GM18951 (cell line): ENCODE data around the gene DENND5B.
"Not testable (repeated sequence)": the region's sequence is repeated elsewhere in the genome, so short reads cannot be mapped to it uniquely, and the experiment has no call there.

Experiments used
- POLR2A ChIP-seq: IDR thresholded peaks from 4 replicates; pipeline ENCODE4 v1.6.1; 2011; ENCODE audit warnings: mild to moderate bottlenecking; ENCODE audit not compliant: insufficient read length, insufficient read depth; ENCODE audit errors: extremely low read depth
- in situ Hi-C: fragments of 300-500 bp; cut with MboI; formaldehyde crosslinking; loops from one replicate; pipeline ENCODE4 v1.12.0; 2022; ENCODE audit warnings: low sequenced_read_pairs, mixed read lengths, inconsistent platforms; ENCODE audit not compliant: unreplicated experiment

DENND5B gene

GRCh38 chr12:31519511-31519910 is 71.4 kb downstream of the DENND5B start:
- in situ Hi-C loops = no loop called here
- TF ChIP-seq POLR2A = no peak

- in situ Hi-C loops = no loop called here
- TF ChIP-seq POLR2A = no peak
These were observed 72.2 kb downstream of the DENND5B start for GRCh38 chr12:31518680-31519227.

- no peak for TF ChIP-seq POLR2A
- in situ Hi-C loops = no loop called here
These were observed 72.9 kb downstream of the DENND5B start for GRCh38 chr12:31517994-31518393.

GRCh38 chr12:31516702-31517101 is 74.2 kb downstream of the DENND5B start:
- no peak for TF ChIP-seq POLR2A
- in situ Hi-C loops = no loop called here

GRCh38 chr12:31514912-31515311 is 76.0 kb downstream of the DENND5B start:
- in situ Hi-C loops = no loop called here
- TF ChIP-seq POLR2A = no peak

- in situ Hi-C loops = no loop called here
These were observed 80.9 kb downstream of the DENND5B start for GRCh38 chr12:31510034-31510433.

GRCh38 chr12:31508436-31509150 is 82.3 kb downstream of the DENND5B start:
- in situ Hi-C loops = no loop called here
- no peak for TF ChIP-seq POLR2A

More at GRCh38 chr12:31510034-31510433, 80.9 kb downstream of the DENND5B start:
- TF ChIP-seq POLR2A = no peak

GRCh38 chr12:31507966-31508365 is 83.0 kb downstream of the DENND5B start:
- in situ Hi-C loops = no loop called here
- TF ChIP-seq POLR2A = no peak

- no peak for TF ChIP-seq POLR2A
- in situ Hi-C loops = no loop called here
These were observed 84.2 kb downstream of the DENND5B start for GRCh38 chr12:31506515-31507306.

- in situ Hi-C loops = no loop called here
- TF ChIP-seq POLR2A = no peak
These were observed 86.2 kb downstream of the DENND5B start for GRCh38 chr12:31504625-31505222.

- in situ Hi-C loops = not testable (repeated sequence)
These were observed 89.9 kb downstream of the DENND5B start for GRCh38 chr12:31501014-31501413.

- no peak for TF ChIP-seq POLR2A
- in situ Hi-C loops = no loop called here
These were observed 91.4 kb downstream of the DENND5B start for GRCh38 chr12:31499567-31499966.

GRCh38 chr12:31498424-31498823 is 92.5 kb downstream of the DENND5B start:
- TF ChIP-seq POLR2A = no peak

More at GRCh38 chr12:31498424-31498823, 92.5 kb downstream of the DENND5B start:
- in situ Hi-C loops = no loop called here
